Upper lobe of left lung (tissue), 4 donors: ENCODE measurements around the gene SIDT2.

ENCODE experiments used
- CTCF ChIP-seq, 6 experiments: fragments of 450-650 bp in 4 of 6; fragments of 200-600 bp in 2 of 6; sonication (generic) in 2 of 6; IDR thresholded peaks; one replicate each; pipeline ENCODE4 v1.5.1; 2016 to 2019; ENCODE audit warnings: antibody characterized with exemption in 6 of 6
- POLR2A ChIP-seq, 4 donors: fragments of 450-650 bp; IDR thresholded peaks; one replicate each; pipeline ENCODE4 v1.5.1; 2016 to 2017; ENCODE audit warnings: antibody characterized with exemption in 4 of 4, mild to moderate bottlenecking in 2 of 4

- TF ChIP-seq POLR2A (IDR thresholded peaks at IDR 0.05) (no peak), CTCF (IDR thresholded peaks at IDR 0.05) (no peak)
These were observed 7.5 kb upstream of the SIDT2 start for GRCh38 chr11:117171007-117171403.
